GM12874 (cell line): ENCODE data around the gene SLC47A1.

ENCODE experiments used
- TF ChIP-seq, protein P1 (sequence below): IDR thresholded peaks from 2 replicates; pipeline ENCODE4 v1.5.1; 2011; ENCODE audit warnings: low read depth, mild to moderate bottlenecking, control low read depth, low read length, moderate library complexity; ENCODE audit not compliant: insufficient read depth

SLC47A1 gene

DNA sequence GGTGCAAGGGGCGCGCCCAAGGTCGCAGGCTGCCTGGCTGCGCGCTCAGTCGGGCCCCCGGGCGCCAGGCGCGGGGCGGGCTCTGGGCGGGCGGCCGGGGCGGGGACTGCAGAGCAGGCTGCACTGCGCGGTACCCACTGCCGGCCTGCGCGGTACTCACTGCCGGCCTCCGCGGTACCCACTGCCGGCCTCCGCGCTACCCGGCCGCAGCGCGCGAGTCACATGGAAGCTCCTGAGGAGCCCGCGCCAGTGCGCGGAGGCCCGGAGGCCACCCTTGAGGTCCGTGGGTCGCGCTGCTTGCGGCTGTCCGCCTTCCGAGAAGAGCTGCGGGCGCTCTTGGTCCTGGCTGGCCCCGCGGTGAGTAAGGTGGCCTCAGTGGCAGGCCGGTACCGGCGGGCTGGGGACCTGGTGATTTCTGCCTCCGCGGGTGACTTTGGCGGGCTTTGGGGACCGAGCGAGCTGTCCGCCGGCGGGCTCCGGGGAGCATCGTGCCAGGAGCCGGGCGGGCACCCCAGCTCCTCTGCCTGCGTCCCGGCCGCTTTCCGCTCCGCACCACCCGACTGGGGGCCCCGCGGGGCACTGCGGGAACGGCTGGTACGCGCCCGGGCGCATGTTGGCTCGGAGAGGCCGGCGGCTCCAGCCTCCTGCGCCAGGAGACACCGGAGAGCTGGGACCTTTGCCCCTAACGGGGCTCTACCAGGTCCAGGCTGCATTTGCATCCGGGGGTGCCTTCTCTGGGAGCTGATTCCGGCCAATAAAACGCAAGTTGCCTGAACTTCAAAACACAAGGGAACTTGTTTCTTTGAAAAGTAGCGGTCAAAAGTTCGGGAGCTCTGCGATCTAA lies at the start of gene SLC47A1:
SLC47A1 (plus strand) TSS at position 137 of the 844 bp plus-strand sequence; CDS start at position 223, 86 bp downstream.
- TF ChIP-seq, protein P1, sequence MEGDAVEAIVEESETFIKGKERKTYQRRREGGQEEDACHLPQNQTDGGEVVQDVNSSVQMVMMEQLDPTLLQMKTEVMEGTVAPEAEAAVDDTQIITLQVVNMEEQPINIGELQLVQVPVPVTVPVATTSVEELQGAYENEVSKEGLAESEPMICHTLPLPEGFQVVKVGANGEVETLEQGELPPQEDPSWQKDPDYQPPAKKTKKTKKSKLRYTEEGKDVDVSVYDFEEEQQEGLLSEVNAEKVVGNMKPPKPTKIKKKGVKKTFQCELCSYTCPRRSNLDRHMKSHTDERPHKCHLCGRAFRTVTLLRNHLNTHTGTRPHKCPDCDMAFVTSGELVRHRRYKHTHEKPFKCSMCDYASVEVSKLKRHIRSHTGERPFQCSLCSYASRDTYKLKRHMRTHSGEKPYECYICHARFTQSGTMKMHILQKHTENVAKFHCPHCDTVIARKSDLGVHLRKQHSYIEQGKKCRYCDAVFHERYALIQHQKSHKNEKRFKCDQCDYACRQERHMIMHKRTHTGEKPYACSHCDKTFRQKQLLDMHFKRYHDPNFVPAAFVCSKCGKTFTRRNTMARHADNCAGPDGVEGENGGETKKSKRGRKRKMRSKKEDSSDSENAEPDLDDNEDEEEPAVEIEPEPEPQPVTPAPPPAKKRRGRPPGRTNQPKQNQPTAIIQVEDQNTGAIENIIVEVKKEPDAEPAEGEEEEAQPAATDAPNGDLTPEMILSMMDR: no peak

DNA sequence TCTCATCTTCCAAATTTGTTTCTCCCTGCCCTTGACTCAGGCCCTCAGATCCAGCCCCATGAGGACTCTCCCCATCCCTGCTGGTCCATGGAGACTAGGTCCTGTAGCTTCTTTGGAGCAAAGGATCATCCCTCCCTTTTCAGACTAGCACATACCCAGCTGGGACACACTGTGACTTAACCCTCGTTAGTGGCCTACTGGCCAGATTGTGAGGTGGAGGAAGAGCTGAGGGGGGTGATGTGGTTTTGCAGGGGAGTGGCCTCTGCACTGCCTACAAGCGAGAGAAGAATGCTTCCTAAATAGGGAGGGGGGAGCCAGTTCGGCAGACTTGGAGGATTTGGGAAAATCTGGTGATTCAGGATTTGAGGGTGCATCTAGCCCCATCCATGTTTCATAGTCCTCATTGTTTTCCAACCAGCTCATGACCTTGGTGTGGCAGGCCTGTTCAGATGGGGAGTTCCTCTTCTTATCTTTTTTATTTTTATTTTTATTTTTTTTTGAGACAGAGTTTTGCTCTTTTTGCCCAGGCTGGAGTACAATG lies 47.8 kb upstream of the SLC47A1 start:
- TF ChIP-seq, protein P1: no peak

- TF ChIP-seq, protein P1: no peak
These were observed 47.2 kb upstream of the SLC47A1 start for GRCh38 chr17:19486351-19487023.

- TF ChIP-seq, protein P1: no peak
These were observed 46.5 kb upstream of the SLC47A1 start for GRCh38 chr17:19487024-19487600.

- TF ChIP-seq, protein P1: no peak
These were observed 41.5 kb upstream of the SLC47A1 start for GRCh38 chr17:19492141-19492540.

- TF ChIP-seq, protein P1: no peak
These were observed 38.5 kb upstream of the SLC47A1 start for GRCh38 chr17:19494961-19495806.
